NCI-H82 (cell line): ENCODE measurements around the gene CADM2.
"Not testable (repeated sequence)": the region's sequence is repeated elsewhere in the genome, so short reads cannot be mapped to it uniquely, and the experiment has no call there.

ENCODE experiments used
- DNase-seq: peaks from one replicate; lab custom pipeline; 2025; lab: John Stamatoyannopoulos, UW

CADM2 gene

DNA sequence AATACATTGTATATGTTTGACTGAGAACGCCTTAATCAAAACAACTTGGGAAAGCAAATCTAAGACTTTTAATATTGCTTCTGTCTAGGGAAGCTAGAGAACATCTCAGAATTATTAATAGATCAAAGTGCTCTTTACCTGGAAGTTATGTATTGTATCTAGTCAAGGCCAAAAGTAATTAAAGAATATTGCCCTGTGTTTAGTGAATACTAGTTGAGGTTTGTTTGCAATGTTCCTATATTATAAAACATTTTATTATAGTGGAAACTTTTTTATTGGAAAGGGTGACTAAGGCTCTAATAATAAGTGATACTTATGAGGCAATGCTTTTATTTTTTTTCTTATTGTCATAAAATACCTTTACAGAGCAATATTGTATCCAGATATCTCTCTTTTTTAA is 118.2 kb downstream of the CADM2 start:
- DNase-seq, result no peak

GRCh38 chr3:85081191-85081906 is 122.6 kb downstream of the CADM2 start:
- no peak for DNase-seq

DNA sequence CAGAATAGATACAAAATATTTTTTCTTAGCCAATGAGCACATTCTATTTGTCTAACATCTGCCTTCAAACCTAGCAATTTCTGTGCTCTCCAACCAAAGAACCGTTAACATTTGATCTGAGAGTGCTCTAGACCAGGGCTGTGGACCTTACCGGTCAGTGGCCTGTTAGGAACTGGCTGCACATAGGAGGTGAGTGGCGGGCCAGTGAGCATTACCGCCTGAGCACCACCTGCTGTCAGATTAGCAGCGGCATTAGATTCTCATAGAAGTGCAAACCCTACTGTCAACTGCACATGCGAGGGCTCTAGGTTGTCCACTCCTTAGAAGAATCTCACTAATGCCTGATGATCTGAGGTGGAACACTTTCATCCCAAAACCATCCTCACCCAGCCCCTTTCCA is 131.7 kb downstream of the CADM2 start:
- DNase-seq, result peak; percentile 3

DNA sequence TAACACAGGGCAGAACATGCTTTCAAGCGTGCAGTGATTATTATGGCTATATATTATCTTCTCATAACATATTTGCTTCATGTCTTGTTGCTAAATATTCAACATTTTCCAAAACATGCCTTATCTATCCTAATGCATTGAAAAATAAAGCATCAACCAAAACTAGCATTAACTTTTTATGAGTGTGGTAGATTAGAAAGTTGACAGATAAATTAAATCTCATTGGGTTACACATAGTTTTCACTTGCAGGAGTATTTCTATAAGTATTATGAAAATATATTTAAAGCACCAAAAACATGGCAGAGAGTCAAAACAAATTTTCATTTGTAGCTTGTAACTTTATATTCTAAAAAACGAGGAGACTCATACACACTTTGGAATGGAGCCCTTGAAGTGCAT is 141.5 kb downstream of the CADM2 start:
- no peak for DNase-seq

DNA sequence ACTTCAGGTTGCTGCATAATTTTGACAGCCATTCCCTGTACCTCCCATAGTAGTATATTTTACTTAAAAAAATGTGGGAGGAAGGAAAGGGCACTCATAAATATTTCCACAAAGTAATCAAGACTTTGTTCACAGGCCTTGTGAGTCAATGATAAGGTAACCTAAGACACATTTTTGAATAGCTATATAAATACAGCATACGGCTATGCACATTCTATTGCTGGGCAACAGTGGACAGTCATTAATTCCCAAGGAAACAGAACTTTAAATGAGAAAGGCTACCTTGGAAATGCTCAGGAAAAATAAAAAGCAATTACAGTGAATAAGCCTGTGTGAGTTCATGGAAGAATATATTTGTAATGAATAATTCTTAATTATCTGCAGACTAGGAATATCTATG is 144.0 kb downstream of the CADM2 start:
- DNase-seq, result no peak

DNA sequence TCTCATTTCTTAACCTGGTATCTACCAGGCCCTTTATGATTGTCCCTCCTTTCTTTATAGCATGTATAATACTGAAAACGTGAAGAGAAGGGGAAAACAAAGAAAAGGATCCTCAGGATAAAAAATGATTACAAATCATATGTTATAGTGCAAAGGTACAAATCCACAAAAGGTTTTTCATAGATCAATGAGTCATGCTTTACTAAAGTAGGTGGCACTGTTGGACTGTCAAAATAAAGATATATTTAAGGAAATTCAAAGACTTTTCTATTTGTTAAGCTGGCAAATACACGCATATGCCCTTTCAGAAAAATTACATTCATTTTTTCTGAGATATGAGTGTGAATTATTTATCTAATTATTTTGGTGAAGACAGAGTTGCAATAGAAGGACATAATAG is 151.6 kb downstream of the CADM2 start:
- no peak for DNase-seq

DNA sequence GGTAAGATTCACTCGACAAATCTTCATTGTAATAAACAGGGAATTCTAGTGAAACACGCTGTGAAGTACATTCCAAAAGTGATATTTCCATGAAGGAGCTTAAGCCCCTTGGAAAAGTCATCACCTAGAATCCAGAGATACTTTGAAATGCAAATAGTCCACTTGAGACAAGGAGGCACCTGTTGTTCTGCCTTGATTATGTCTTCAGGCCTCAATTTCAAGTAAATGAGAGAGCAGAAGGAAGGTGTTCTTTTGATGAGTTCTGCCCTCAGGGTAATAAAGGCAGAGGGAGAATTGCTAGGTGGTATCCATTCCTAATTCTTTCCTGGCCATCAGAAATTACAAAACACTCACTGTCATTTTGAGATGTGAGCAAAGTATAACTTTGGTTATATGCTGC is 162.1 kb downstream of the CADM2 start:
- DNase-seq, result no peak

- DNase-seq, result not testable (repeated sequence)
Measured at GRCh38 chr3:85132864-85133263, 174.1 kb downstream of the CADM2 start.

- not testable (repeated sequence) for DNase-seq
Measured at GRCh38 chr3:85133691-85134420, 175.1 kb downstream of the CADM2 start.

DNA sequence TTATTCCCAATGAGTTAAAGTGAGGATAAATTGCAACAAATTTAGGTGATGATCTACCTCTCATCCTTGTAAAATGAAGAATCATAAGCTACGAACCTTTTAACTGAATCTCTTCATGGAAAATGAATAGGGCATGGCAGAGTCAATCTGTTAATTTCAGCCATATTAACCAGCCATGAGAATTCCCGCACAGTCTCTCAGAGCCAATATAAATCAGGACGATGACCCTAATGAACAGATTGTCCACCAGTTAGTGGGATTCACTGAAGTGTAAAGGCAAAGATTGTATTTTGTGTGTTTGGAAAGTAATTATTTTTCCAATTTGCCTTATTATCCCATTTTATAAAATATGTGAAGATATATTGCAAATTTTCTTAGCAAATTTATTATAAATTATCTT is 183.8 kb downstream of the CADM2 start:
- DNase-seq, result no peak

DNA sequence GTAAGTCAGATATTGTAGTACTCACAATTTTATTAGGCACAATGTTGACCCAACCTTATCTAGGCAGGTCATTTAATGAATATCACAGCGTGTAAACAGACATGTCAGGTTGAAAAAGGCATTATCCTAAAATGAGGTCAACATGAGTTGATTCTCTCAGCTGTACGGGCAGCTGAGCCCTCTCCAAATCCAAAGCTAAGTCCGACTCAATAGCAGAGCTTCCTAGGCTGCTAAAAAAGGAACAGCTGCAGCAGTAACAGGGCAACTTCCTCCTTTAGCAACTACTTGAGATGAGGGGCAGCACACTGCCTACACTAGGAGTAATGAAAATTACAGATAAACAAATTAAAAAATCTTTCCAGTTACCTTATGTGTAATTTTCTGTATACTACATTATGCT is 189.2 kb downstream of the CADM2 start:
- DNase-seq, result no peak

DNA sequence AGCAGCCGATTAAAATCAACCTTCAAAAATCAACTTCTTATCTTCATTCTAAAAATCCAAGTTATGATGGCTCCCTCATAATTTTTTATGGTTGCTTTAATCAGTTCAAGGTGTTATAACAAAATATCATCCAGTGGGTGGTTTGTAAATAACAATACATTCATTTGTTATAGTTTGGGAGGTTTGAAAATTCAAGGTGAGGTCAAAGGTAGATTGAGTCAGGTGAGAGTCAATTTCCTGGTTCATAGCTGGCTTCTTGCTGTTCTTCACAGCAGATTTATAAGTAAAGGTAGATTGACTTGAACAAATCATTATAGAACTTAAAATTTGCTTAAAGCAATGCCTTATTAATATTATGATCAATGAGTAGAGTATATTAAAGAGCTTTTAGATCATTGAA is 192.8 kb downstream of the CADM2 start:
- DNase-seq, result no peak

GRCh38 chr3:85153279-85153678 is 194.5 kb downstream of the CADM2 start:
- DNase-seq, result not testable (repeated sequence)

GRCh38 chr3:85159376-85159775 is 200.6 kb downstream of the CADM2 start:
- DNase-seq, result no peak

GRCh38 chr3:85161544-85161943 is 202.8 kb downstream of the CADM2 start:
- DNase-seq, result no peak

DNA sequence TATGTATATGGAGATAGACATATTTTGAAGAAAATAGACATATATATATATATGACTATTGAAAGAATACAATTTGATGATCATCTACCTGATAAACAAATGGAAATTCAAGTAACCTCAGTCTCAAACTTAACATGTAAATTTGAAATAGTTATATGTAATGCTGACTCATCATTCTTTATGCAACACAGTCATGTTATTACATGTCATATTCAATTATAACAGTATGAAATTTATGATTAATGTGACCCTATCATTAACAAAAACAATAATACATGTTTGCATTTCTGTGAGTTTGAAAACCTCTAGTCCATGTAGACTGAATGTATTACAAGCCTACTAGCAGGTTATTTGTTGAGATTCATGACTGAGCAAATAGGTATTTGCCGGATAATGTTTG is 204.1 kb downstream of the CADM2 start:
- DNase-seq, result no peak

DNA sequence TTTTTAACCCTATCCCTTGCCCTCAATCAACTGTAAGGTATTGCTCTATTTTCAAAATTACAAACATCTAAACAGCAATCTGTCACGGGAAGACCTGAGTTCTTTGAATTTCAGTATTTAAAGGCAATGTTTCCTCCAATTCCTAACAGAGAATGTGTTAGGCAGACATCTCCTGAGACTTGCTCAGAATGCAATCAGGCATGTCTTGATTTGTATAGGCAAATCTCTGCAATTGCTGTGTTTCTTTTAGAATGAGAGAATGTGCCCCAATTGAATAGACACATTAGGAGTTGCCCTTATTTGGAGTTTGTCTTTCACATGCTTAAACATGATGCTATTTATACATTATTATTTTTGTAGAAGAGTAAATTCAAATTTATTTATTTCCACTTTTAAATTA is 205.6 kb downstream of the CADM2 start:
- DNase-seq, result no peak

- DNase-seq, result no peak
Measured at GRCh38 chr3:85167576-85167975, 208.8 kb downstream of the CADM2 start.

DNA sequence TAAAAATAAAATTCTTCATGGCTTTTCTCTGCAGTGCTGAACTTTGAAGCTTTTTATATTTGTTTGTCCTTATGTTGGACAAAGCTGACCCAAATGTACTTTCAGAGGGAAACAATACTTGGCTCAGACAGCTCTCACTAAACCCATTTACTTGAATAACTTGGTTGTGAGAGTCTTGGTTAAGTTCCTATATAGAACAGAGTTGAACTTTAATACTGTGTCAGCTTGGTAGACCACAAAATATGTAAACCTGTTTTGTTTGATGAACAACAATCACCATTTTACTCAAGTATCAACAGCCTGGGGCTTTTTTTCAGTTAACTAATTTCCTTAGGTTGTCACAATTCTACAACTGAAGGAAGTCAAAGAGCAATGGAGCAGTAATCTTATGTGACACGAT is 211.9 kb downstream of the CADM2 start:
- DNase-seq, result no peak

DNA sequence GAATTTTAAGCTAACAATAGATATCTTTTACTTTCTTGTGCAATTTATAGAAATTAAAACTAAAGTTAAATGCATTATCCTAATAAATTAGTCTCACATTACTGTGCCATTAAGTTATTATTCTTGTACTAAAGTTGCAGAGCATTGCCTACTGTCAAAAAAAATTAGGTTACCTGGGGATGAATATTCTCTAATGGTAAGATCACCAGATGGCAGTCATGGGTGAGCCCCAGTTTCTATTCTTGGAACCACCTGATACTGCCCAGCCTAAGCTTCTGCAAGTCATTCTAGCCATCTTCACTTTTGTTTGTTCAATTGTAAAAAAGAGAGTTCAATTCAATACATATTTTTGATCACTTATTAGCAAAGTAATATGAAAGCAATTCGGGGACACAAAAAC is 213.2 kb downstream of the CADM2 start:
- no peak for DNase-seq

GRCh38 chr3:85176799-85177198 is 218.0 kb downstream of the CADM2 start:
- DNase-seq, result no peak

GRCh38 chr3:85182975-85183752 is 224.4 kb downstream of the CADM2 start:
- no peak for DNase-seq

DNA sequence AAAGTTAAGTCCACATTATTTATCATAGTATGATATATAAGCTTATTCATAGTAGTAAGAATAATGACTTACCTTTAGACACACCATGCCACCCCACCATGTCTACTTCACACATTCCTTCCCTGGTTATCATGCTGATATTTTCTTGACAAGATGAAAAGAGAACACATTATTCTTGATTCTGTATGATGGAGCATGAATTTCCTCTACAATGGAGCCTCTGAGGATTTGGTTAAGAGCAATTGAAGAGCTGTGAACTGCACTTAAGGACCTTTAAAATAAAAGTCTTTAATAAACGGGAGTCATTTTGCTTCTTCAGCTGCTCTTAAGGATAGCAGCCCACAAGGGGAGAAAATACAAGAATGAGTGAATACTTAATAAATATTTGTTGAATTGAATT is 226.7 kb downstream of the CADM2 start:
- no peak for DNase-seq
